C4-2B (cell line): ENCODE results near the gene DRICH1.
"Not testable (repeated sequence)": the region's sequence is repeated elsewhere in the genome, so short reads cannot be mapped to it uniquely, and the experiment has no call there.

ENCODE experiments used
- H3K27ac ChIP-seq: fragments of 450-650 bp; 2 replicates; pipeline ENCODE4 v1.5.1; 2017
- CTCF ChIP-seq: fragments of 450-650 bp; conservative IDR thresholded peaks from 2 replicates; pipeline ENCODE4 v1.5.1; 2017; ENCODE audit warnings: mild to moderate bottlenecking
- ZFX ChIP-seq: fragments of 450-650 bp; IDR thresholded peaks from 2 replicates; pipeline ENCODE4 v1.6.1; 2017

Gene DRICH1

DNA sequence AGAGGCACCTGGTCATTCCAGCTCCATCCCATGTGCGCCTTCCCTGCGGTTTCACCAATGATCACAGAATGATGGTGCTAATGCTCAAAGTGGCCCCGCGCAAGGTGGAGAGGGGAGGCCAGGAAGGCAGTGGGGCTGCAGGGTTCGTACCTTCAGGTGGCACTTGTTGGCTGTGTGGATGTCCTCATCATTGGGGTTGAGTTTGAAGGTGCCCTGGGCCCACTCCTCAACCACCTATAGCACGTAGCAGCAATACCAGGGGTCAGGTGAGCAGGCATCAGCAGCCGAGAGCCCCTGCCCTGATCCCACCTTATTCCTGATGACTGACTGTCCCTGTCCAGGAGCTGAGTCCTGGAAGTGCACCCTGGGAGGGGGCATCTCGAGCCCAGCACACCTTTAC is 20.6 kb upstream of the DRICH1 start:
- H3K27ac ChIP-seq, result no peak overlapping the region
- no peak for TF ChIP-seq ZFX
- TF ChIP-seq CTCF, result no peak

- no peak overlapping the region for H3K27ac ChIP-seq
- TF ChIP-seq CTCF (no peak), ZFX (no peak)
These were observed 20.2 kb upstream of the DRICH1 start for GRCh38 chr22:23652286-23652685.

DNA sequence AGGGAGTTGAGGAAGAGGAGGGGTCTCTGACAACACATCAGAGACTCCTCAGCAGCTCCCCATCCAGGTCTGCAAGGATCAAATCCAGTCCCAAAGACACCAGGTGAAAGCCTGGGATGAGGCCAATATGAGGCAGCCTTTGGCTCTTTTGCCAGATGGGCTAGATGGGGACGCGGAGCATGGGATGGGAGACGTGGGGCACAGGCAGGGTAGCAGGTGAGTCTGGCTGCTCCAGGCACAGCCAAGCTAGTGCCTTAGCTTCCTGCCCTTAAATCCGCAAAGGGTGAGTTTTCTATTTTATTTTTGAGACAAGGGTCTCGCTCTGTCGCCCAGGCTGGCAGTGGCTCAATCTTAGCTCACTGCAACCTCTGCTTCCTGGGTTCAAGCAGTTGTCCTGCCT is 19.6 kb upstream of the DRICH1 start:
- TF ChIP-seq CTCF, result no peak
- no peak overlapping the region for H3K27ac ChIP-seq

DNA sequence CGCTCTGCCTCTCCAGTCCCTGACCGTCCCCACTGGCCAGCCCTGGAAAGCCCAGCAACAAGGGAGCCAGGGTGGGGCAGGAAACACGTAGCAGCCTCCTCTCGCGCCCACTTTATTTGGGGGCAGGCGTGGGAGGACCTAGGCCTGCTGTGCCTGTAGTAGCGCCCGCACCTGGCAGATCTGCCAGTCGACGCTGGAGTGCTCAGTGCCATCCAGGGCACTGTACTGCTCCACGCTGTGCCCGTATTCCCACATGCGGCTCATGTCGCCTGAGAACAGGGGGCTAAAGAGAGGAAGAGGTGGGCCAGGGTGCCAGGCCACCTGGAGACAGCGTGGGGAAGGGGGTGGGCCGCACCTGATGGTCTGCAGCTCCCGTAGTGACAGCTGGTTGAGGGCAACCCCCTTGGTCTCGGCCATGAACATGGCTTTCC is 17.0 kb upstream of the DRICH1 start:
- TF ChIP-seq CTCF (no peak), ZFX (no peak)
- H3K27ac ChIP-seq, result no peak overlapping the region

GRCh38 chr22:23646526-23646925 is 14.4 kb upstream of the DRICH1 start:
- H3K27ac ChIP-seq, result not testable (repeated sequence)

- H3K27ac ChIP-seq, result not testable (repeated sequence)
These were observed 8.1 kb upstream of the DRICH1 start for GRCh38 chr22:23640206-23640605.

DNA sequence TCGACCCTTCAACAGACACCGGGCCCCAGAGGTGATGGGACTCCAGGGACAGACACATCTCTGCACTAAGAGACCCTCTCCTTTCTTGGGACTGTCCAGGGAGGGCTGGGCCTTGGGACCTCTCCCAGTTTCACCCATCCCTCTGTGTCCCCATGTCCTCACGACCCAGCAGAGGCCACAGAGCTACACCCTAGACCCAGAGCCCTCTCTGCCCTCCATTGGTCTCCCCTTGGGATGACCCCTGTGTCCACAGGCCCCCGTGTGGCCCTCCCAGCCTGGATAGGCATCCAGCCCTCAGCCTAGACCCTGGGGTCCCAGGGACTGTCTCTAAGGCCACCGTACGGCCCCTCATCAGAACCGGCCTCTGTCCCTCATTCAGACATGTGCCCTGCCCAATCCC is 7.5 kb upstream of the DRICH1 start:
- TF ChIP-seq ZFX, result no peak
- no peak for TF ChIP-seq CTCF
- H3K27ac ChIP-seq, result no peak overlapping the region

- TF ChIP-seq CTCF (no peak), ZFX (no peak)
- no peak overlapping the region for H3K27ac ChIP-seq
These were observed 6.5 kb upstream of the DRICH1 start for GRCh38 chr22:23638611-23639010.

- H3K27ac ChIP-seq, result not testable (repeated sequence)
These were observed 3.2 kb upstream of the DRICH1 start for GRCh38 chr22:23635291-23635690.

DNA sequence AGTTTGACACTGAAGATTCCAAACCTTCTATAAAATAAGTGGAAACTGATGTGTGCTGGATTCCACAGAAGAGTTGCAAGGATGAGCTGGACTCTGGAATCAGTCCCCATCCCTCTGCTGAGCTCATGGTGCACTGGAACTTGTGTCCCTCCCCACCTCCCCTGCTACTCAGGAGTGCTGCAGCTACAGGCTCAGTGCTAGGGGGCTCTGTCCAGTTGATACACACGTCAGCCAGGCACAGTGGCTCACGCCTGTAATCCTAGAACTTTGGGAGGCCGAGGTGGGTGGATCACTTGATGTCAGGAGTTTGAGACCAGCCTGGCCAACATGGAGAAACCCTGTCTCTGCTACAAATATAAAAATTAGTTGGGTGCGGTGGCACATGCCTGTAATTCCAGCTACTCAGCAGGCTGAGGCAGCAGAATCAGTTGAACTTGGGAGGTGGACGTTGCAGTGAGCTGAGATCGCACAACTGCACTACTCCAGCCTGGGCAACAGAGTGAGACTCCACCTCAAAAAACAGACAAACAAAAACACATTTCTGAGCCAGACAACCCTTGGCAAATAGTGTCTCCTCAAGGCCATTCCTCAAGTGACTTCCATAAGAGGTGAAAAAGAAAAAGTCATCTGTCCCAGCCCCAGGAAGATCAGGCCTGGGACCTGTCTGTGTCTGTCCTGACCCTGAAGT is 3.9 kb downstream of the DRICH1 start:
- not testable (repeated sequence) for H3K27ac ChIP-seq
